Measurements from ENCODE around the gene PDRG1.
"Not testable (repeated sequence)": the region's sequence is repeated elsewhere in the genome, so short reads cannot be mapped to it uniquely, and the experiment has no call there.

Gene PDRG1

DNA sequence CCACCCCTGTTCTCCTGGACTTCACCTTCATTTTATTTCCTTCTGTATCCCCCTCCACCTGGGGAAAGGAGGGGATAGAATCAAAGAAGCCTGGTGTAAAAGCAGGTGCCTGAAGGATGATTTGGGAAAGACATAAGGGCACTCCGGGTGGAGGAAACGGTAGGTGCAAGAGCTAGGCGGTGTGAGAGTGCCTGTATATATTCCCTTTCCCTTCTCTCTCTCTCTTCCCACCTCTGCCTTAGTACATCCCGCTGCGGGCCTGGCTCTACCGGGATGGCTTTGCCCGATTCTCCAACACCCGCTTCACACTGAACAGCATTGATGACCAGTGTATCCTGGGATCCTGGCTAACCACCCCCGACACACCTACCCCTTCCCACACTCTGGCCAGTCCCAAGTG is 26.2 kb downstream of the PDRG1 start:
- no peak for DNase-seq

DNA sequence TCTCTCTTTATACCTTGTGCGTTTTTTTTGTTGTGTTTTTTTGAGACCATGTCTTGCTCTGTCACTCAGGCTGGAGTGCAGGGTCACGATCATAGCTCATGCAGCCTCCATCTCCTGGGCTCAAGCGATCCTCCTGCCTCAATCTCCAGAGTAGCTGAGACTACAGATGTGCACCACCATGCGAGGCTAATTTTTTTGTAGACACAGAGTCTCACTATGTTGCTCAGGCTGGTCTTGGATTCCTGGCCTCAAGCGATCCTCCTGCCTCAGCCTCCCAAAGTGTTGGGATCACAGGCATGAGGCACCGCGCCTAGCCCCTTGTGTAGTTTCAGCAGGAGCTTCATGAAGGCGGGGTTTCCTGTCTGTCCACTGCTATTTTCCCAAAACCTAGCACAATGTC is 27.3 kb downstream of the PDRG1 start:
- no peak for DNase-seq

DNA sequence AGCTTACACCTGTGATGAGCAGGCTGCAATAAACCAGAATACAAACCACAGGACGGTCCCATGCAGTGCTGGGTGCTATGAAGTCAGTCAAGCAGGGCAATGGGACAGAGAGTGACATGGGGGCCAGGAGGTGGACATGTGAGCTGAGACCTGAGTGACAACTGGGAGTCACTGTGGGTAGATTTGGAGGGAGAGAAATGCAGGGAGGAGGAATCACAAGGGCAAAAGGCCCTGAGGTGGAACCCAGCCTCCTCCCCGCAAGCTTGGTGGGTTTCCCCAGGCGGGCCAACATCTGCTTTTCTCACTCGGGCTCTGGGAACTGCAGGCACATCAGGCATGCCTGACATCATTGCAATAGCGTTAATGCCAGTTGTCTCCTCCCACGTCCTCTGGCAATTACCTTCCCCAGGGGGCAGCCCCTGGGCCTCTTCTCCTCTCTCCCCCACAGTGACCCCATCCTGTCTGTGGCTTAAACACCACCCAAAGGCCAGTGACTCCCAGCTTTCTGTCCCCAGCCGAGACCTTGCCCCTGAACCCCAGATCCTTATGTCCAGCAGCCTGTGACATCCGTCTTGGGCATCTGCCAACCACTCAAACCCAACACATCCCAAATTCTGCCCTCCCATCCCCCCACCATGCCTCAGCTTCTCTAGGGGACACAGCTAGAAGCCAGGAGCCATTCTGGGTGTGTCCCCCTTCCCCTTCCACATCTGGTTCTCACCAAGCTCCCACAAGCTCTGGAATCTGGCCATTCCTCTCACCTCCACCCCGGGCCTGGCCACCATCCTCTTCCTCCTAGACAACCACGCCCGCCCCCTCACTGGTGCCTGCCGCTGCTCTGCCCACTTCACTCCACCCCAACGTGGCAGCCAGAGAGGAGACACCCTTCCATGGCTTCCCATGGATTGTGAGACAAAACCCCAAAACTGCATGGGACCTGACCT is 28.2 kb downstream of the PDRG1 start:
- no peak for DNase-seq

DNA sequence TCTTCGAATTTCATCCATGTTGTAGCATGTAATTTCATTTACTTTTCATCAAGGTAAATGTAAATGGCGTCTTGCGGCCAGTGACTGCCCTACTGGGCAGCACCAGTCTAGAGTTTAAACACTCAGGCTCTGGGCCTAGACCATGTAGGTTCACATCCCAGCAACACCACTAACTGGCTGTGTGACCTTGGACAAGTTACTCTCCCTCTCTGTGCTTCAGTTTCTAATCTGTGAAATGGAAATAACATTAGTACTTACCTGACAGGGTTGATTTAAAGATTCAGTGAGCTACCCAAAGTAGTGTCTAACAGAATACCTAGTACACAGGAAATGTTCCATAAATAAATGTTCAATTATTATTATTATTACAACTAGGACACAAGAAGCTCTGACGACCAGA is 29.3 kb downstream of the PDRG1 start:
- no peak for DNase-seq

DNA sequence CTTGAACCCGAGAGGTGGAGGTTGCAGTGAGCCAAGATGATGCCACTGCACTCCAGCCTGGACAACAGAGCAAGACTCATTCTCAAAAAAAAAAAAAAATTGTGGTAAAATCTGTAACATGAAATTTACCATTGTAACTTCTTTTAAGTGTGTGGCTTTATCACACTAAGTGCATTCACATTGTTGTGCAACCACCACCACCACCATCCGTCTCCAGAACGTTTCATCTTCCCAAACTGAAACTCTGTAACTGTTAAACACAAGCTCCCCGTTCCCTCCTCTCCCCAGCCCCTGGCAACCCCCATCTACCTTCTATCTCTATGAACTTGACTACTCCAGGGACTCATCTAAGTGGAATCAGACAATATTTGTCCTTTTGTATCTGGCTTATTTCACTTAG is 29.7 kb downstream of the PDRG1 start:
- no peak for DNase-seq

DNA sequence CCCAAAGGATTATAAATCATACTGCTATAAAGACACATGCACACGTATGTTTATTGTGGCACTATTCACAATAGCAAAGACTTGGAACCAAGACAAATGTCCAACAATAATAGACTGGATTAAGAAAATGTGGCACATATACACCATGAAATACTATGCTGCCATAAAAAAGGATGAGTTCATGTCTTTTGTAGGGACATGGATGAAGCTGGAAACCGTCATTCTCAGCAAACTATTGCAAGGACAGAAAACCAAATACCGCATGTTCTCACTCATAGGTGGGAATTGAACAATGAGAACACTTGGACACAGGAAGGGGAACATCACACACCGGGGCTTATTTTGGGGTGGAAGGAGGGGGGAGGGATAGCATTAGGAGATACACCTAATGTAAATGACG is 30.4 kb downstream of the PDRG1 start:
- DNase-seq, result not testable (repeated sequence)

DNA sequence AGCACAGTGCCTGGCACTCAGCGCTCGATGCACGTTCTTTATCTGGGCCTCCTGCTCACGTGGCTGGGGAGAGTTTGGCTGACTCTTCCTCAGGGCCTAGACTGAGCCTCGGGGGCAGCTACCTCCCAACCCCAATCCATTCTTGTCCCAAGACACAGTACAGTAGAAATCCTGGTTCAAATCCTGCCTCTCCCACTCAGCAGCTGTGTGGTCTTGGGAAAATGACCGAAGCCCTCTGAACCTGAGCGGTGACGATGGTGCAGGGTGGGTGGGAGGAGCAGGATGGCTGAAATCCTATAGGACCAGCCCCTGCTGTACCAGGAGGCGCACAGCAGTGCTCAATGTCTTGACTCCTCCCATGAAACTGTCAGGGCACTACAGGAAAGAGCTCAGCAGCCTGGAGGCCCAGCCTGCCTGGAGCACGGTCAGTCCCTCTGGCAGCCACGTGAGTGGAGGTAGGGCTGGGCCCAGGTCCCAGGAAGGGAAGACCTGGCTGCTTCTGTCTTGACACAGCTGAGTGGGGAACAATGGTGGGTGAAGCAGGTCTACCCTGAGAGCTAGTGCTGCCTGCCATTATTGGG is 31.5 kb downstream of the PDRG1 start:
- no peak for DNase-seq

DNA sequence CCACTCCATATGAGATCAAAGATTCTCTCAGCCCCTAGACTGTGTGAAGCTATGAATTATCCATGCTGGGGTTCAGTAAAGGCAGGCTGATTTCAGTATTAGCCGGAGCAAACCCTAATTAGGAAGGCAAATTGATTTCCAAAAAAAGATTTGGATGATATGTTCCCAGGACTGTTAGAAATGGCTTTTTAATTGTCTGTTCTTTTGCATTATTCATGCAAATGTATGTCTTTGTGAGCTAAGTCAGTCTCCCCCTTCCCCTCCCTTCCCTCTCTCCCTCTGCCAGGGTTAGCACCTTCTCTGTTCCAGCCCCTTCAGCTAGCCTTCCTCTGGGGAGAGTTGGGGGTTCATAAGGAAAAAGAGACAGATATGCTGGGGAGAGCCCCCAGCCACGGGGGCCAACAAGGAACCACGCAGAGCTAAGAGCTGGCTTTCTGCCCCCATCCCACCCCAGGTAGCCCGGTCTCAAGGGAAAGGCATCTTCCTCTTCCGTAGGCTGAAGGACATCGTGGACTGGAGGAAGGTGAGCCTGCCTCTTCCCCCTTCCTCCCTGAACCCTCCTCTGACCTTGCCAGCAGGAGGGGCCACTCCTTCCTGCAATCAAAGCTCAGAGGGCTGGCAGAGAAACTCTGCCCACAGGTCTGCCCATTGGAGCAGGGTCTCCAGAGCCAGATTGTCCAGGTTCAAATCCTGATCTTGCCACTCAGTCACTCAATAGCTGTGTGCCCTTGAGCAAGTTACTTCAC is 32.3 kb downstream of the PDRG1 start:
- DNase-seq, result no peak

DNA sequence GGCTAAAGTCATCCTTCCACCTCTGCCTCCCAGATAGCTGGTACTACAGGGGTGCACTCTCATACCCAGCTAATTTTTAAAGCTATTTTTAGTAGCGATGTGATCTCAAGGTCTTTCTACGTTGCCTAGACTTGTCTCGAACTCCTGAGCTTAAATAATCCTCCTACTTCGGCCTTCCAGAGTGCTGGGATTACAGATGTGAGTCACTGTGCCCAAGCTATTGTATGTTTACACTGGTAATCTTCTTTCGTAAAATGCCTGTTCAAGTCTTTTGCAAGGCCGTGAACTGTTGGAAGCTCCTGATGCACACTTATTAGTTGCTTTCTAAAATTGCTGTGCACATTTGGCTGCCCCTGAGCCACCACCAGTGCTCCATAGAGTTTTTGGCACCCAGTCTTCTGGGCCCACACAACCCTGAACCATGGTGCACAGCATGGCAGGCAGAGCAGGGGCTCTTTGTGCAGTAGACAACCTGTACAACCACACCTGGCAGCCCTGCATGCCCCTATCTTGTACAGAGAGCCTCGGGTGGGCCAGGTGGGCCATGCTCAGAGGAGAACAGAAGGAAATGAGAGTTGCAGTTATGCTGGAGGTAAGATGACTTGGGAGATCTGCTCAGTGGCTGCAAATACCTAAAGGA is 33.3 kb downstream of the PDRG1 start:
- no peak for DNase-seq

DNA sequence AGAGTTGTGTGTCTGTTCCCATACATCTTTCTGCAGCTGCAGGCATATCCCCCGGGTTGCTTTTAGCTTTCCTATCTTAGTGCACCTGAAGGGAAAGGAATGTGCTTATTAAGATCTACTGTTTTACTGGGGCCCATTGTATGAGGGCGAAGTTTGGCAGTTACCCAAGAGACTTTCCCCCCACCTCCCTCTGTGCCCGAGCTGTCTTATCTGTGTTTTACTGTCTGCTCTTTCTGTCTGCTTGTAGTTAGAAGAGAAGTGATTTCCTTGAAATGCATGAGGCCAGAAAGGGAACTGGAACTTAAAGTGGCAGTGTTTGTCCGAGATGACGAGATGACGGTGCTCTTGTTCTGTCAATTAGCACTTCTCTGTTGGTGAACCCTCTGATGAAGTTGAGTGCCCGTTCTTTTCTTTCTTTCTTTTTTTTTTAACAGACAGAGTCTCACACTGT is 33.9 kb downstream of the PDRG1 start:
- not testable (repeated sequence) for DNase-seq

DNA sequence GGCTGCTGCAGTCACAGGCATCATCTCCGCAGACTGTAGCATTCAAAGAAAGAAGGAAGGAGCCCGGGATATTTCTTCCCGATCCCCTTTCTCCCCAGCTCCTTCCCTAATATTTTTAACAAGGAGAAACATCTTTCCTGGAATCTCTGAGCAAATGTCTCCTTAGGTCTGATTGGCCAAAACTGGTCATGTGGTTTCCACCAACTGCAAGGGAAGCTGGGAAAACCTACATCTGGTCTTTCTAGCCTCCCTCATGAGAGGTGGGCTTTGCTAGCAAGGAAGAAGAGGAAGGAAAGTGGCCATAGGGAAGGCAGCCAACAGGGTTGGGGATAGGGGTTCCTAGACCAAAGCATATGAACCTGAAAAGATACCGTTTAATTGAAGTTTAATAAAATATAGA is 35.1 kb downstream of the PDRG1 start:
- no peak for DNase-seq

DNA sequence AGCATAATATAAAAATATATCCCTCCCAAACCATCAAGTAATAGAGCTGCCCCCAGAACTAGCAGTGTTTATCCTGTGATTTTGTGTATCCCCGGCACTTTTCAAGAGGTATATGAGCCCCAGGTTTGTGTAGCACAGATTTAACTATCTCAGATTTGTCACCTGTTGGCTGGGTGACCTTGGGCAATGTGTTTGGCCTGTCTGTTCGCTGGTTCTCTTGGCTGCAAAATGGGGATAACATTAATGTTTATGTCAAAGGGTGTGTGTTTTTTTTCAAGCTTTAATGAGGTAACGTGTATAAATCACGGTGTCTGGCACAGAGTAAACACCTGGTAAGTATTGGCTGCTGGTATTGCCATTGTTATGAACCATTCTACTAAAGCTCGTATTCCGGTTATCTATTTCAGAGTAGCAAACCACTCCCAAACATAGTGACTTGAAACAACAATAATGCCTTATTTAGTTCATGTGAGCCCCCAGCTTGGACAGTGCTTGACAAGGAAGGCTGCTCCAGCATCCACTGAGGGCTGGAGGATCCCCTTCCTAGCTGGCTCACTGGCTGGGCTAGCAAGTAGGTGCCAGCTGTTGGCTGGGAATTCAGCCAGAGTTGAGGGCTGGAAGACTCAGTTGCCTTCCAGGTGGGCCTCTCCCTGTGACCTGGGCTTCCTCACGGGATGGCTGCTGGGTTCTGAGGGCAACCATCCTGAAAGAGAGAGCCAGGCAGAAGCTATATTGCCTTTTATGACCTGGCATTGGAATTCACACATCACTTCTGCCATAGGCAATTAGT is 36.2 kb downstream of the PDRG1 start:
- DNase-seq, result no peak

DNA sequence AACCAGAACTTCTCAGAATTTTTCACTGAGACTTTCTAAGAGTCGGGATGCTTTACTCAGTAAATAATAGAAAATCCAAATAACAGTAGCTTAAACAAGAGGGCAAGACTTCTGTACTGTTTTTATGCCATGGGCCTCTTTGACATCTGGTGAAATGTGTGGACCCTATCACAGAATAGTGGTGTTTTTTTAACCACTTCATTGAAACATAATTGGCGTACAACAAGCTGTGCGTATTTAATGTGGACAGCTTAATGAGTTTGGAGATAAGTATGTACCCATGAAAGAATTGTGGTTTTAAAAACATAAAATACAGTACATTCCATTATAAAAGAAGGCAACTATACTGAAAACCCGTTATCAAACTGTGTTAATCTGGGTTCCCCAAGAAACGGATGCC is 37.7 kb downstream of the PDRG1 start:
- no peak for DNase-seq

DNA sequence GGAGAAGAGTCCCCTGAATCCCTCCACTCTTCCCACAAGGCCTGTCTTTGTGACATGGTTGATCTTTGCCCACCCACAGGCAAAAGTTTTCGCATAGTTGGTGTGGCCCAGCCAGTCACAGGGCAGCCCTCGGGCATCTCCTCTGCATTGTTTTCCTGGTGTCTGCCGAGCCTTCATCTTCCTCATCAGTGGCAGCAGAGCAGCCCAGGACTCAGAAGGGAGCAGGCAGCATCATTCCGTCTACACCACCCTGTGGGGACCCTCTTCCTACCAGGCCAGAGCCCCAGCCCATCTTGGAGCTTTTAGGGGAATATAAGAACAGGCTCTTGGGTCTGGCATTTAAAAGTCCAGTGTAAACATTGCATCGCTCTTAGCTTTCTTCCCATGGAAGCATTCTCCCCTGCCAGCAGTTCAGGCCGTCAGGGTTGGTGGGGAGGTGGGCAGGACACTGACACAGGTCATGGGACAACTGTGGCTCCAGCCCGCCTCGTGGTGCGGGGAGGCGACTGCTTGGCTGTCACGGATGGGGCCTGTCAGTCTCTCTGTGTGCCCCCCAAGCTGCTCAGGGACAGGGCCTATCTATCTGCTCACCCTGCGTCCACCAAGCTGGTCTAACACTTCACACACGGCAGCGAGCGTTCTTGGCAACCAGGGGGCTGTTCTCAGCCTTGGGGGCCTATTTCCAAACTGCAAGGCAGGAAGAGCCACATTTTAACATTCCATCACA is 38.3 kb downstream of the PDRG1 start:
- DNase-seq, result no peak

DNA sequence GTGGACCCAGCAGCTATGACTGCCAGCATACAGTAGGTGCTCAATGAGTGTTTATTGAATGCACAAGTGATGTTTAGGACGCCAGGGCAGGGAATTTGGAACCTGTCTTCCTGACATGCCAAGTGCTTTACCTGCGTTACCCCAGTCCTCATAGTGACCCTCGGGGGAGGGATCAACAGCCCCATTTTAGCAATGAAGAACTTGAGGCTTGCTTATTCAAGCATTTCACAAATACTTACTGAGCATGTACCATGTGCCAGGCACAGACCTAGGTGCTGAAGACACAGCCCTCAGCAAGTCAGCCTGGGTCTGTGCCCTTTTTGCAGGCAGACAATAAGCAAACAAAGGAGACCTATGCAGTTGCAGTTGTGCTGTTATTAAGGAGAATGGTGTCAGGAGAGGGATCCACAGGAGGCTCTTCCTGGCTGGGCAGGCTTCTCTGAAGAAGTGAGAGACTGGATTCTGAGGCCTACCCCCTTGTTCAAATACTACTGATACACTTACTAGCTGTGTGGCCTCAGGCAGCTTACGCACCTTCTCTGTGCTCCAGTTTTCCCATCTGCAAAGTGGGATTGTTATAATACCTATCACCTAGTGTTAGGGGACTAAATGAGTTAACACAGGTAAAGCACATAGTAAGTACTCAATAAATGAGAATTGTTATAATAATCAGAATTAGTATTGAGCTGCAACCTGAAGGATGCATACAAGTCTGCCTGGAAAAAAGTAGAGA is 41.6 kb downstream of the PDRG1 start:
- no peak for DNase-seq

DNA sequence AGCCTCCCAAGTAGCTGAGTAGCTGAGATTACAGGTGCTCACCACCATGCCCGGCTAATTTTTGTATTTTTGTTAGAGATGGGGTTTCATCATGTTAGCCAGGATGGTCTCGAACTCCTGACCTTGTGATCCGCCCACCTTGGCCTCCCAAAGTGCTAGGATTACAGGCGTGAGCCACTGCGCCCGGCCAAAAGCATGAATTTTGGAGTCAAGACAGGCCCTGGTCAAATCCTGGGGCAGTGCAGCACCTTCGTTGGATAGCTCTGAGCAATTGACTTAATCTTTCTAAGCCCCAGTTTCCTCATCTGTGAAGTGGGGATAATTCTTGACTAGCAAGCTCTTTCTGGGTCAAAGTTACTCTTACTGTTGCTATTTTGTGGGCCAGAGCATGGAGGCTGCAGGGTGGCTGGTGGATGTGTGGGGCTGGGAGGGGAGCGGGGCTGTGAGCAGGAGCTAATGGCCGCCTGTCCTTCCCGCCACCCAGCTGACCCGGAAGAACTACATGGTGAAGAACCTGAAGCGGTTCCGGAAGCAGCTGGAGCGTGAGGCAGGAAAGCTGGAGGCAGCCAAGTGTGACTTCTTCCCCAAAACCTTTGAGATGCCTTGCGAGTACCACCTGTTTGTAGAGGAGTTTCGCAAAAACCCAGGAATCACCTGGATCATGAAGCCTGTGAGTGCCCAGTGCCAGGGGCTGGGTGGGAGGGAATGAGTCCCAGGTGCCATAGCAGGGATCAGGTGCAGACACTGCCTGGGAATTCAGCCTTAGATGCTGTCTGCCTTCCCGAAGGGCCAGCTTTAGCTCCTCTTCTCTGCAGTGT is 42.4 kb downstream of the PDRG1 start:
- DNase-seq, result no peak

DNA sequence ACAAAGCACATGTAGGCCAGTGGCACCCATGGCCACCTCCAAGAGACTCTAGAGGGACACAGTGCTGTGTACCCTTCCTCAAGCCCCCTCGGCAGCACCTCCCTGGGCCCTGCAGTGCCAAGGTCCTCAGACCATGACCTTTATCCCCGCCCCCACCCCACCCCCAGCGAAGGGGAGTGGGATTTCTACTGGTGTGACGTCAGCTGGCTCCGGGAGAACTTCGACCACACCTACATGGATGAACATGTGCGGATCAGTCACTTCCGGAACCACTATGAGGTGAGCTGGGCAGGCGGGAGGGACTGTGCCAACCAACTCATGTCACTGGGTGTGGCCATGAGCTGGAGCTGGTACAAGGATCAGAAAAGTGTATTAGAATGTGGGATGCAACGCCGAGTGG is 43.4 kb downstream of the PDRG1 start:
- DNase-seq, result no peak

DNA sequence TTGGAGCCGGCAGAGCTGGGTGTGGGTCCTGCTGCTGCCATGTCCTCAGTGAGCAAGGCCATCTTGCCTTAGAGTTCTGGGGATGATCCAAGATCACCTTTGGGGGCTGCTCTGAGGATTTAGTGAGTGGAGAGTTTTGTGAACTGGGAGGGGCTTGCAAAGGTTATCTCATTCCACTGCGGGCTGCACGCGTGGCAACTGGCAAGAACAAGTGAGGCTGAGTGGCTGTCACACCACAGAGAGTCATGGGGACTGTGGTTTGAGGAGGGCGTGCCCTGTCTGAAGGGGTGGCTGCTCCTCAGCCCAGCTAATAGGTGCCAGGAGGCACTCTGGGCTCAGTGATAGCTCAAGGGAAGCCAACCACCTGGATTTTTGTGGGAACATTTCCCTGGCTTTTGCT is 43.8 kb downstream of the PDRG1 start:
- no peak for DNase-seq

DNA sequence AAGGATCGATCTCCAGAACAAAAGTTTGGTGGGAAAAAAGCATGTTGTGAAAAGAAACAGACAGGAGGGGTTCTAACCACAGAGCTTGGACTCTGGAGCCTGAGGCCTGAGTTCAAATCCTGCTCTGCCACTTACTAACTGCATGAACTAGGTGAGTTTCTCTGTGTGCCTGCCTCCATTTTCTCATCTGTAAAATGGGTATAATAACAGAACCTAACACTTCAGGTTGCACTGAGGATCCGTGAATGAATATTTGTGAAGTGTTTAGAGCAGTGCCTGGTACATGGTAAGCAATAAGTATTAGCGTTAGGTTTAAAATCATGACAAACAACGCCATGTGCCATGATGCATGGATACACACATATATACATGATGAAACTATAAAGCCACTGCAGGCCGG is 44.8 kb downstream of the PDRG1 start:
- DNase-seq, result no peak

DNA sequence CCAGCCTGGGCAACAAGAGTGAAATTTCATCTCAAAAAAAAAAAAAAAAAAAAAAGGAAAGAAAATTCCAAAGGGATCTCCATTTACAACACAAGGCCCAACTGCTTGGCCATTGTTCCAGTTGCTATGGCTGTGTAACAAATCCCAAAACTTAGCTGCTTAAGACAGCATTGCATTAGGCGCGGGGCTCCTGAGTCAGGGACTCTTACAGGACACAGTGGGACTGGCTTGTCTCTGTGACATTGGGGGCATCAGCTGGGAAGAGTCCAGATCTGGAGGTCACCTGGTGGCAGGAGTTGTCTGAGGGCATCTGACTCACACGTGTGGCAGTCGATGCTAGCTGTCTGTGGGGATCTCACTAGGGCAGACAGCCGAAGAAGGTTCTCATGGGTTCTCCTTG is 45.8 kb downstream of the PDRG1 start:
- no peak for DNase-seq

Data from NK-92 treated with Interleukin-12 subunit alpha and Interleukin-12 subunit beta, amount 100 ng/mL, for 24 hours (cell line).